NCI-H1694 (cell line): Measurements from ENCODE around the gene KIF2C.
A peak's percentile ranks its signal among the peaks of the same experiment; 100 is the strongest.
"Not testable (repeated sequence)": the region's sequence is repeated elsewhere in the genome, so short reads cannot be mapped to it uniquely, and the experiment has no call there.

Experiments
- DNase-seq: peaks from one replicate; lab custom pipeline; 2025; lab: John Stamatoyannopoulos, UW

KIF2C gene

GRCh38 chr1:44719318-44719717 lies 20.3 kb upstream of the KIF2C start:
- DNase-seq, result no peak

- DNase-seq, result no peak
Measured at GRCh38 chr1:44720281-44720680, 19.4 kb upstream of the KIF2C start.

GRCh38 chr1:44721485-44722361 lies 17.9 kb upstream of the KIF2C start:
- no peak for DNase-seq

GRCh38 chr1:44723064-44723463 lies 16.6 kb upstream of the KIF2C start:
- DNase-seq, result no peak

- DNase-seq, result no peak
Measured at GRCh38 chr1:44723496-44724295, 15.9 kb upstream of the KIF2C start.

- DNase-seq, result no peak
Measured at GRCh38 chr1:44724296-44724954, 15.2 kb upstream of the KIF2C start.

GRCh38 chr1:44724955-44725698 lies 14.5 kb upstream of the KIF2C start:
- no peak for DNase-seq

GRCh38 chr1:44730741-44731512 lies 8.7 kb upstream of the KIF2C start, which contains the start of gene RNU5D-1:
Gene RNU5D-1, minus strand, starts transcription at chr1:44731170.
- DNase-seq, result peak; percentile 97

- DNase-seq, result no peak
Measured at GRCh38 chr1:44733365-44733764, 6.3 kb upstream of the KIF2C start.

GRCh38 chr1:44733784-44734183 lies 5.9 kb upstream of the KIF2C start:
- no peak for DNase-seq

GRCh38 chr1:44735992-44736391 lies 3.6 kb upstream of the KIF2C start:
- DNase-seq, result no peak

- not testable (repeated sequence) for DNase-seq
Measured at GRCh38 chr1:44738953-44739306, 707 bp upstream of the KIF2C start.

GRCh38 chr1:44740179-44740617 lies 561 bp downstream of the KIF2C start:
- DNase-seq, result no peak

GRCh38 chr1:44743211-44743610 lies 3.6 kb downstream of the KIF2C start:
- no peak for DNase-seq

GRCh38 chr1:44747878-44748277 lies 8.2 kb downstream of the KIF2C start:
- no peak for DNase-seq

GRCh38 chr1:44757420-44757819 lies 17.8 kb downstream of the KIF2C start:
- DNase-seq, result no peak

- DNase-seq, result no peak
Measured at GRCh38 chr1:44759077-44759476, 19.4 kb downstream of the KIF2C start.

- no peak for DNase-seq
Measured at GRCh38 chr1:44760876-44761275, 21.2 kb downstream of the KIF2C start.

- DNase-seq, result not testable (repeated sequence)
Measured at GRCh38 chr1:44766421-44766820, 26.8 kb downstream of the KIF2C start.

- DNase-seq, result peak; percentile 96
Measured at GRCh38 chr1:44775078-44775929, 35.7 kb downstream of the KIF2C start, which contains the start of gene RPS8. Gene RPS8, plus strand, starts transcription at chr1:44775540. Its CDS starts 57 bp downstream, at chr1:44775597.
